ENCODE data around the gene NEK10. TPM values are rescaled to one million over a fixed set of nuclear protein-coding genes. Genes with fewer than 3 reads are reported as not detected.

The NEK10 gene
- total and polyA plus RNA-seq, 2 of the 13 experiments (the other 11 are each of a cell fraction or from before 2014, with no cell fraction given), result 2.8 to 14.2 TPM

DNA sequence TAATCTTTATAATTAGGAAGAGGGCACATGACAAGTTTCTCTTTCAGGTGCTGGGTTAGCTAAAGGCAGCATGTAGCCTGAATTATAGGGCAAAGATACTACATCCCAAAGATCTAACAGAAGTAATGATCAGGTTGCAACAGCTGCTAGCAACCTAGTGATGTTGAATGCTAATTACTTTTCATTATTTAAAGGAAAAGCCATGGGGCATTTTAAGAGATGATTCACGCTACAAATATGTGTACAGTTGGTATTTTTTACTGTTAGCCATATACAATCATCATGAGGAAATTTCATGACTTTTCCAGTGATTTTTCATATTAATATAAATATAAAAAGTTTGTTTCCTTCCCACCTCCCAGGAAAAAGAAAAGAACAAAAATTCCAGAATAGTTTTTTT, 43.0 kb downstream of the NEK10 start:
- Histone ChIP-seq H3K4me2 (ENCODE audit: low read depth, low read length) (no peak overlapping the region), H3K27ac (ENCODE audit: extremely low read length, insufficient read depth, low read length) (no peak overlapping the region), H3K9me3 (ENCODE audit: low read length) (no peaks in the 10 kb centered on the region; the same call in 1 of the 2 replicates), H3K27me3 (ENCODE audit: control insufficient read depth in 1 of 2, insufficient read depth in 2 of 2, low read length in 2 of 2) (no peaks in the 10 kb centered on the region), H3K9ac (ENCODE audit: insufficient read depth, low read depth, low read length) (no peak overlapping the region), H3K36me3 (replicated peaks in 1 of 2; ENCODE audit: control insufficient read depth in 1 of 2, insufficient read depth in 2 of 2, low read length in 2 of 2) (peaks cover 0 to 2% of the 10 kb centered on the region in 2 experiments; a peak in 3 of 5 replicates), H2AFZ (ENCODE audit: low read length) (no peak overlapping the region), H3K4me3 (replicated peaks in 1 of 3; ENCODE audit: insufficient read depth in 1 of 3, low read depth in 2 of 3, low read length in 3 of 3) (no peak overlapping the region), H3K79me2 (ENCODE audit: insufficient read depth, low read length) (no peaks in the 10 kb centered on the region), H3K4me1 (ENCODE audit: insufficient read depth, low read length) (peaks cover 18% of the 10 kb centered on the region), H4K20me1 (ENCODE audit: insufficient read depth, low read length) (no peaks in the 10 kb centered on the region)
- 98% methylated on average over 1 of the region's 1 CpG for WGBS (ENCODE audit: low lambda C conversion rate)
- in situ Hi-C loops (cut with HindIII; ENCODE audit: extremely low pct_ligation_motif_present, low pct_unique_long_range_greater_than_20kb), result no loop called here
- ChIA-PET CTCF (ENCODE audit: low intra/inter-chr PET ratio, low total read pairs) (no interaction called here), POLR2A (no interaction called here)
- intact Hi-C loops (cut with micrococcal nuclease; ENCODE audit: unreplicated experiment), result no loop called here
- ATAC-seq (no peak), DNase-seq (ENCODE audit: low spot score) (no peak), FAIRE-seq (no peak)
- BruUV-seq (replicated peaks), result no TSS peak
- no peak for TF ChIP-seq ZNF569 (CRISPR knock-in tag; IDR thresholded peaks at IDR 0.05; ENCODE audit: borderline replicate concordance)
- TF ChIP-seq ZNF124 (CRISPR knock-in tag; IDR thresholded peaks at IDR 0.05), result no peak
- TF ChIP-seq THAP11 (CRISPR knock-in tag; IDR thresholded peaks at IDR 0.05), result no peak
- TF ChIP-seq, protein P1, sequence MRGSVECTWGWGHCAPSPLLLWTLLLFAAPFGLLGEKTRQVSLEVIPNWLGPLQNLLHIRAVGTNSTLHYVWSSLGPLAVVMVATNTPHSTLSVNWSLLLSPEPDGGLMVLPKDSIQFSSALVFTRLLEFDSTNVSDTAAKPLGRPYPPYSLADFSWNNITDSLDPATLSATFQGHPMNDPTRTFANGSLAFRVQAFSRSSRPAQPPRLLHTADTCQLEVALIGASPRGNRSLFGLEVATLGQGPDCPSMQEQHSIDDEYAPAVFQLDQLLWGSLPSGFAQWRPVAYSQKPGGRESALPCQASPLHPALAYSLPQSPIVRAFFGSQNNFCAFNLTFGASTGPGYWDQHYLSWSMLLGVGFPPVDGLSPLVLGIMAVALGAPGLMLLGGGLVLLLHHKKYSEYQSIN (CRISPR knock-in tag; IDR thresholded peaks at IDR 0.05; ENCODE audit: borderline replicate concordance), result no peak
- TF ChIP-seq, protein P2, sequence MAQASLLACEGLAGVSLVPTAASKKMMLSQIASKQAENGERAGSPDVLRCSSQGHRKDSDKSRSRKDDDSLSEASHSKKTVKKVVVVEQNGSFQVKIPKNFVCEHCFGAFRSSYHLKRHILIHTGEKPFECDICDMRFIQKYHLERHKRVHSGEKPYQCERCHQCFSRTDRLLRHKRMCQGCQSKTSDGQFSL (CRISPR knock-in tag; IDR thresholded peaks at IDR 0.05), result no peak
- TF ChIP-seq, protein P3, sequence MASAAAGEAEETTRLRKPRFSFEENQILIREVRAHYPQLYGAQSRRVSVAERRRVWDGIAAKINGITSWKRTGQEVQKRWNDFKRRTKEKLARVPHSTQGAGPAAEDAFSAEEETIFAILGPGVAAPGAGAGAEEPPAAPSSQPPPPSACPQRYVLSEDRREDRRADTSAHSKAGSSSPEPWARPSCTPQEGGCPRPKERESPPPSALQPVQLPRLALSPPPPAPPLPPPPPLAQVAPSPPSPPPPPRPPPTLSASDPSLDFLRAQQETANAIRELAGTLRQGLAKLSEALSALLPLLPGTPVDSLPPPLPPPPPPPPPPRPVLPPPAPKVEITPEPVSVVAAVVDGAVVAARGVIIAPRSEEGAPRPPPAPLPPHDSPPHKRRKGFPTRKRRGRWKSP (CRISPR knock-in tag; IDR thresholded peaks at IDR 0.05), result no peak
- no peak for TF ChIP-seq SRF (IDR thresholded peaks at IDR 0.05; ENCODE audit: low read depth, low read length)
- TF ChIP-seq, protein P4, sequence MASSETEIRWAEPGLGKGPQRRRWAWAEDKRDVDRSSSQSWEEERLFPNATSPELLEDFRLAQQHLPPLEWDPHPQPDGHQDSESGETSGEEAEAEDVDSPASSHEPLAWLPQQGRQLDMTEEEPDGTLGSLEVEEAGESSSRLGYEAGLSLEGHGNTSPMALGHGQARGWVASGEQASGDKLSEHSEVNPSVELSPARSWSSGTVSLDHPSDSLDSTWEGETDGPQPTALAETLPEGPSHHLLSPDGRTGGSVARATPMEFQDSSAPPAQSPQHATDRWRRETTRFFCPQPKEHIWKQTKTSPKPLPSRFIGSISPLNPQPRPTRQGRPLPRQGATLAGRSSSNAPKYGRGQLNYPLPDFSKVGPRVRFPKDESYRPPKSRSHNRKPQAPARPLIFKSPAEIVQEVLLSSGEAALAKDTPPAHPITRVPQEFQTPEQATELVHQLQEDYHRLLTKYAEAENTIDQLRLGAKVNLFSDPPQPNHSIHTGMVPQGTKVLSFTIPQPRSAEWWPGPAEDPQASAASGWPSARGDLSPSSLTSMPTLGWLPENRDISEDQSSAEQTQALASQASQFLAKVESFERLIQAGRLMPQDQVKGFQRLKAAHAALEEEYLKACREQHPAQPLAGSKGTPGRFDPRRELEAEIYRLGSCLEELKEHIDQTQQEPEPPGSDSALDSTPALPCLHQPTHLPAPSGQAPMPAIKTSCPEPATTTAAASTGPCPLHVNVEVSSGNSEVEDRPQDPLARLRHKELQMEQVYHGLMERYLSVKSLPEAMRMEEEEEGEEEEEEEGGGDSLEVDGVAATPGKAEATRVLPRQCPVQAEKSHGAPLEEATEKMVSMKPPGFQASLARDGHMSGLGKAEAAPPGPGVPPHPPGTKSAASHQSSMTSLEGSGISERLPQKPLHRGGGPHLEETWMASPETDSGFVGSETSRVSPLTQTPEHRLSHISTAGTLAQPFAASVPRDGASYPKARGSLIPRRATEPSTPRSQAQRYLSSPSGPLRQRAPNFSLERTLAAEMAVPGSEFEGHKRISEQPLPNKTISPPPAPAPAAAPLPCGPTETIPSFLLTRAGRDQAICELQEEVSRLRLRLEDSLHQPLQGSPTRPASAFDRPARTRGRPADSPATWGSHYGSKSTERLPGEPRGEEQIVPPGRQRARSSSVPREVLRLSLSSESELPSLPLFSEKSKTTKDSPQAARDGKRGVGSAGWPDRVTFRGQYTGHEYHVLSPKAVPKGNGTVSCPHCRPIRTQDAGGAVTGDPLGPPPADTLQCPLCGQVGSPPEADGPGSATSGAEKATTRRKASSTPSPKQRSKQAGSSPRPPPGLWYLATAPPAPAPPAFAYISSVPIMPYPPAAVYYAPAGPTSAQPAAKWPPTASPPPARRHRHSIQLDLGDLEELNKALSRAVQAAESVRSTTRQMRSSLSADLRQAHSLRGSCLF (CRISPR knock-in tag; IDR thresholded peaks at IDR 0.05; ENCODE audit: borderline replicate concordance), result no peak
- TF ChIP-seq, protein P5, sequence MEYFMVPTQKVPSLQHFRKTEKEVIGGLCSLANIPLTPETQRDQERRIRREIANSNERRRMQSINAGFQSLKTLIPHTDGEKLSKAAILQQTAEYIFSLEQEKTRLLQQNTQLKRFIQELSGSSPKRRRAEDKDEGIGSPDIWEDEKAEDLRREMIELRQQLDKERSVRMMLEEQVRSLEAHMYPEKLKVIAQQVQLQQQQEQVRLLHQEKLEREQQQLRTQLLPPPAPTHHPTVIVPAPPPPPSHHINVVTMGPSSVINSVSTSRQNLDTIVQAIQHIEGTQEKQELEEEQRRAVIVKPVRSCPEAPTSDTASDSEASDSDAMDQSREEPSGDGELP (IDR thresholded peaks at IDR 0.05; ENCODE audit: borderline replicate concordance, low read depth), result no peak
- TF ChIP-seq MZF1 (CRISPR knock-in tag; IDR thresholded peaks at IDR 0.05; ENCODE audit: borderline replicate concordance), result no peak
- TF ChIP-seq GLI4 (CRISPR knock-in tag; IDR thresholded peaks at IDR 0.05; ENCODE audit: borderline replicate concordance), result no peak
- no peak for TF ChIP-seq KMT2A (CRISPR knock-in tag; IDR thresholded peaks at IDR 0.05)
- TF ChIP-seq, protein P6, sequence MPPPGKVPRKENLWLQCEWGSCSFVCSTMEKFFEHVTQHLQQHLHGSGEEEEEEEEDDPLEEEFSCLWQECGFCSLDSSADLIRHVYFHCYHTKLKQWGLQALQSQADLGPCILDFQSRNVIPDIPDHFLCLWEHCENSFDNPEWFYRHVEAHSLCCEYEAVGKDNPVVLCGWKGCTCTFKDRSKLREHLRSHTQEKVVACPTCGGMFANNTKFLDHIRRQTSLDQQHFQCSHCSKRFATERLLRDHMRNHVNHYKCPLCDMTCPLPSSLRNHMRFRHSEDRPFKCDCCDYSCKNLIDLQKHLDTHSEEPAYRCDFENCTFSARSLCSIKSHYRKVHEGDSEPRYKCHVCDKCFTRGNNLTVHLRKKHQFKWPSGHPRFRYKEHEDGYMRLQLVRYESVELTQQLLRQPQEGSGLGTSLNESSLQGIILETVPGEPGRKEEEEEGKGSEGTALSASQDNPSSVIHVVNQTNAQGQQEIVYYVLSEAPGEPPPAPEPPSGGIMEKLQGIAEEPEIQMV (CRISPR knock-in tag; IDR thresholded peaks at IDR 0.05; ENCODE audit: low read depth), result no peak

Data from HepG2 (cell line).